H54 (cell line): ENCODE data around the gene TTYH2.

Experiments used
- DNase-seq: peaks from one replicate; pipeline ENCODE4 v3.0.0; 2011; ENCODE audit warnings: low spot score, mixed read lengths; ENCODE audit not compliant: insufficient read length
- FAIRE-seq: peaks from 3 replicates; lab custom pipeline; 2011; peaks lifted over from hg19 to GRCh38; lab: Jason Lieb, UNC
- POLR2A ChIP-seq: IDR thresholded peaks from 2 replicates; pipeline ENCODE4 v1.6.1; 2011; ENCODE audit warnings: low read depth, mild to moderate bottlenecking, low read length

Gene TTYH2

DNA sequence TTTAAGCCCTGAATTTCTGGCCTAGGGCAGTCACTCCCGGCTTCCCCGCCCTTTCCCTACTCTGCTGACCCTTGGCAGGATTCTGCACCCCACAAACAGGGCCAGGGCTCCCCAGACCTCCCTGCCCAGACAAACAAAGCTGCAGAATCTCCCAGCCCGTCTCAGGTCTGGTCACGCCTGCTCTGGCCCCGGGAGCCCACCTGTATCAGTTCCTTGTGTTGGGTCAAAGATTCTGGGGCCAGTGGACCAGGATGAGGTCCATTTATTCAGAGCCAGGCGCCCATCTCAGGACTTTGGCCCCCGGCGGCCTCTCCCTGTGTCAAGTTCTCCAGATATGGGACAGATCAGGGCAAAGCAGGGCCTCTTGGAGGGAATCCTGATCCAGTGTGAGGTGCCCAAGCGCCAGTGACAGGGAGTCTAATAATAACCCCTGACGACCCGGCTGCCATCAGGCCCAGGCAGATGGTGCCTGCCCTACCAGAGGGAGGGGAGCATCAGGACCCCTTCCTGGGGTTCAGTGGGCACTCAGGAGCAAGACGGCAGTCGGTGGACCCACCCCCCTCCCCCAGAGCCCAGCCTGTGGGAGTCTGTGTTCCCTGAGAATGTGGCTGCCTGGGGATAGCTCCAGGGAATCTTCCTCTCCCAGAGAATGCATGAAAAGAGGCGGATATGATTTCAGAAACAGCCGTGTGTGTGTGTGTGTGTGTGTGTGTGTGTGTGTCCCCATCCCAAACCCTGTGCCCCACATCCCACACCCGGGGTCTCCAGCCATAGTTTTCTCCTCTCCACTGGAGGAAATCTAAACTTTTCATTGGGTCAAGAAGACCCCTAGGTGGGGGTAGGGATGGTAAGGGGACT lies 1.3 kb downstream of the TTYH2 start:
- no peak for TF ChIP-seq POLR2A
- no peak for DNase-seq
- FAIRE-seq = no peak

DNA sequence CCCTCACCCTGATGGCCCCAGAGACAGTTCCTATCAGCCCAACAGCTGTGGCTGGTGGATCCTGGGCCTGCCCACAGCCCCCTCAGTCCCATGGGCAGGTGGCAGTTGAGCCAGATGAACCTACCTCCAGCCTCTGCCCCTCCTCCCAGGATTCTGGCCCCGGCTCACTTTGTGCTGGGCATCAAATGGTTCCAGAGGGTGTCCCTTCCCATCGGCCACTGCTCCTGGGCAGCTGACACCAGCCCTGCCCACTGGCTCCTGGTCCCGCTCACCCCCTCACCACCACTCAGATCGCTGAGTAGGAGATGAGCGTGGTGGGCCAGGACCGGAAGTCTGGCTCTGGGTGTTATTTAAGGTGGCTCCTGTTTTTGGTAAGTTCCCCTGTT lies 2.0 kb downstream of the TTYH2 start:
- DNase-seq (no peak), FAIRE-seq (no peak)
- no peak for TF ChIP-seq POLR2A

DNA sequence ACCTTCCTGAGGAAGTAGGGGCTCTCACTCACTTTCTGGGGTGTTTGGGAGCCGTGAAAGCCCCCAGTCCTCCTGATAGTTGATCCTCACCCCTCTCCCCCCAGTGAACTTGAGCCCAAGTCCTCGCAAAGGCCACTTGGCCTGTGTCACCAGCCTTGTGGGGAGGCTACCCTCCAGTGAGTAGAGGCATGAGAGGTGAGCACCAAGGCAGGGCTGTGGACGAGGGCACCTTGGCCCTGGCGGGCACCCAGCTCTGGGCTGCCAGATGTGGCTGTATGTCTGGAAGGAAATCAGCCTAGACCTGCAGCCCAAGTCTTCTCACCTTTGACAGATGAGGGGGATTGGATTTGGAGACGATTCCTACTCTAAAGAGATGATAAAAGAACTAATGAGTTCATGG lies 3.1 kb downstream of the TTYH2 start:
- TF ChIP-seq POLR2A = no peak
- FAIRE-seq (no peak), DNase-seq (no peak)

DNA sequence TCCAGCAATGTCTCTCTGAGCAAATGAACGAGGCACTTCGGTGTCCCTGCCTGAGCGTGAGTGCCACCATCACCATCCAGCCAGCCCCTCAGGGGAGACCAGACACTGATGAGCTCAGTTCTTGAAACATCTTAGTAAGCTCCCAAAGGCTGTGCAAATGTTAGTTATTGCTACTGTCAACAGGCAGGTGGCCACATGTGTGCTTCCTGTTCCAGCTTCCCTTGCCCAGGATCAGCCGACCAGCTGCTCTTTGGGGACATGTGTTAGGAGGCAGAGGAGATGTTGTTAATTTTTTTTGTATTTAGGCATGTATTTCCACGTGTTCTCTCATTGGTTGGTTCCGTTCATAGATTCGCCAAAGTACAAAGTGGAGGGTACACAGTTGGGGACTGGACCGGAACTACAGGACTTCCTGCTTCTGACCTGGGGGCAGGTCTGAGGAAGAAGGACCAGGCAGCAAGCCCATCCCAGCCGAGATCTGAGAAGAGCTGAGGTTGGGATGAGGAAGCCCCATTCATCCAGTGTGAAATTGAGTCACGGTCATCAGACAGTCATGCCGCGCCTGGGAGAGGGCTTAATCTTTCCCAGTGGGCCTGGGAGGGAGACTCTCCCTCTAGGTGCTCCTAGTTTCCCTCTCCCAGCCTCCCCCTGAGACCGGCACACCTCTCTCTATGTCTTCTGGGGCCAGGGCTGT lies 3.8 kb downstream of the TTYH2 start:
- TF ChIP-seq POLR2A = no peak
- FAIRE-seq (no peak), DNase-seq (no peak)

DNA sequence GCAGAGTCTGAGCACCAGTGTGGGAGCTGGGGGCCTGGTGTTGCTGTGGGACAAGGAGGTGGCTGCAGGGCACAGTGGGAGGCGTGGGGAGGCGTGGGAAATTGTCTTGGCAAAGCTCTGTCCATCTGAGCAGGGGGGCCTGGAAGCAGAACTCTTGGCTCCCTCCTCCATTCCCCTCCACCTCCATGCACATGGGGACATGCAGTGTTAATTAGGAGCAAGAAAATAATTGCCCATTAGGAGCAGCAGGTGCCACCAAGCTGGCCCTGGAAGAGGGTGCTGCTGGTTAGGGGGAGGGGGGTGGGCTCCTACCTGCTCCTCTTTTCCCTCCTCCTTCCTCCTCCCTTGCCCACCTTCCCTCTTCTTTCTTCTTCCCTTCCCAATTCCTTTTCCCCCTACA lies 4.5 kb downstream of the TTYH2 start:
- TF ChIP-seq POLR2A = no peak
- DNase-seq (no peak), FAIRE-seq (no peak)

DNA sequence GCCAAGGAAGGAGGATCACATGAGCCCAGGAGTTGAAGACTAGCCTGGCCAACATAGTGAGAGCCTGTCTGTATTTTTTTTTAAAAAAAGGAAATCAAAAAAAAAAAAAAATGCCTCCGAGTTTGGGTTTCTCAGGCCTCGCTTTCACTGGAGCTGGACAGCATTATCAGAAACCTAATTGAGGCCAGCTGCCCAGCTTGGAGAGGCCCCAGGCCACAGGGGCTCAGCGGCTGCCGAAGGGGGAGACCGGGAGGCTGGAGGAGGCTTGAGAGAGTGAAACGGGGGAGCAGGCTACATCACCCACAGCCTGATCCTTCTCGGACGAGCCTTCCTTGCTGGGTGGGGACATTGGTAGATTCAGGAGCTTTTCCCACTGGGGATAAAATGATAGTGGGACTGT lies 5.1 kb downstream of the TTYH2 start:
- no peak for DNase-seq
- no peak for TF ChIP-seq POLR2A
- FAIRE-seq = no peak

DNA sequence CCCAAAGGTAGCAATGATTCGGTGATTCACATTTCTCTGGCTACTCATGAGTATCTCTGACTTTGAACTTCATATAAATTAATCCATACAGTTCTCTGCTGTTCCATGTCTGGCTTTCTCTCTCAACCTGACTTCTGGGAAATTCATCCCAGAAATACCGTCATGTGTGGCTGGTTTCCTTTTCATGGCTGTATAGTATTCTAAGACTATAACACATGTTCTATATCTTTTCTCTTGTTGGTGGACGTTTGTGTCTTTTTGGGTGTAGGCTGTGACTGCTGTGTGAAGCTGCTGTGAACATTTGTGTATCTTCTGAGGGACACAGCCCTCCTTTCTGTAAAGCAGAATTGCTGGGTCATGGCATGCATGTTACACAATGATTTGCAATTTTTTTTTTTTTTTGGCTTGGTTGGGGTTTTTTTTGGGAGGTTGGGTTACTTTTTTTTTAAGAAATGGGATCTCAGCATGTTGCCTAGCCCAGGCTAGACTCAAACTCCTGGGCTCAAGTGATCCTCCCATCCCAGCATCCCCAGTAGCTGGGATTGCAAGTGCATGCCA lies 6.3 kb downstream of the TTYH2 start:
- FAIRE-seq = no peak
- no peak for TF ChIP-seq POLR2A
- no peak for DNase-seq

DNA sequence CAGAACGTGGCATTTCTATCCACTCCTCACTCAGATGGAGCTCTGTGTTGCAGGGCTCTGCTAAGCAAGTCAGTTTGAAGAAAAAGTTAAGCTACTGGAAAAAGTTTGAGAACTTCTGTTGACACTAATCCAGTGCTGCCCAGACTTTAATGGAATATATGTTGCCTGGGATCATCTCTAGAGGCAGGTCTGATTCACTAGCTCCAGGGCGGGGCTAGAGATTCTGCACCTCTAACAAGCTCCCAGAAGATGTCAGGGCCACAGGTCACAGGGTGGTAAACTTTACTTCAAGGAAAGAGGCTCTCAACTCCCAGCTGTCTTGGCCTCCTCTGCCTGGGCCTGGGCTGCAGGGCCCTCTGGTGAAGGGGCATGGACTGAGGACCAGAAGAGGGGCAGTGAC lies 6.8 kb downstream of the TTYH2 start:
- FAIRE-seq (no peak), DNase-seq (no peak)
- no peak for TF ChIP-seq POLR2A

DNA sequence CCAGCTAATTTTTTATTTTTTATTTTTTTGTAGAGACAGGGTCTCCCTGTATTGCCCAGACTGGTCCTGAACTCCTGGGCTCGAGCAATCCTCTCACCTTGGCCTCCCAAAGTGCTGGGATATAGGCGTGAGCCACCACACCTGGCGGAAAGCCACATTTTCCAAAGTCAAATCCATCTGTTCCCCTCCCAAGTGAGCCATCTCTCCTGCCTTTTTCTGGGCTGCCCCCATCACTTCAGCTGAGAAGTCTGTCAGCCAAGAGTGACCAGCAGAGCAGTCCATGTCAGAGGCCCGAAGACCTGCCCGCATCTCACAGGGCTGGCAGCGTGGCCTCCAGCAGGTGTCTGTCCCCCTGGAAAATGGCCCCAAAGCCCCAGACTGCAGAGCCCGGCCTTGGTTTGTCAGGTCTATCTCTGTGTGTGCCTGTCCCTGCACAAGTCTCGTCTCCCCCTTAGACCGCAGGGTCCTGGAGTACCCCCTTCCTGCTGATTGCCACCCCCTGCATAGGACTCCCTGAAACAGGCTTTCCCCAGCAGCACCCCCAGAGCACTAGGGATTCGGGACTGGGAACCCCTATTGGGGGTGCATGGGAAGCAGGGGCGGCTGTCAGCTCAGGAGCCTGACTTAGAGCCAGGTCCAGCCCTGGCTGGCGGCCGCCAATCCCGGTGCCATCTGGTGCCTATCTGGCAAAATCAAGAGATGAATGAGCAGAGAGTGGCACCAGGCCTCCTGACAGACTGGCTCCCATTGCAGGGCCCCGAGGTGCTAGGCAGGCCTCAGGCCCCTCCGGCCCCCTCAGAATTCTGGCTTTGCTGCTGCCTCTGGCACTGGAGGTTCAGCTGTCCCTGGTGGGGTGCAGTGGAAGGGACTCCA lies 7.8 kb downstream of the TTYH2 start:
- FAIRE-seq (no peak), DNase-seq (no peak)
- TF ChIP-seq POLR2A = no peak

DNA sequence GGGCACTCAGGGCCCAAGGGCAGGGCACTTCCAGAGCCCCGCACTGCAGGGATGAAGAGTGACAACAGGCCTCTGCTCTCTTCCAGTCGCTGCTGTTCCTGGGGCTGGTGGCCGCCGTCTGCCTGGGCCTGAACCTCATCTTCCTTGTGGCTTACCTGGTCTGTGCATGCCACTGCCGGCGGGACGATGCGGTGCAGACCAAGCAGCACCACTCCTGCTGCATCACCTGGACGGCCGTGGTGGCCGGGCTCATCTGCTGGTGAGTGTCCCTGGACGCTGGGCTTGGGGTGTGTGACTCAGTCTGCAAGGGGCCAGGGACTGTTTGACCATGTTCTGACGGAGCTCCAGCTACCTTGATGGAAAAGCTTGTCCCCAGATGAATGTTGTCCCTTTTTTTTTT lies 9.0 kb downstream of the TTYH2 start:
- no peak for FAIRE-seq
- DNase-seq = no peak
- TF ChIP-seq POLR2A = no peak

DNA sequence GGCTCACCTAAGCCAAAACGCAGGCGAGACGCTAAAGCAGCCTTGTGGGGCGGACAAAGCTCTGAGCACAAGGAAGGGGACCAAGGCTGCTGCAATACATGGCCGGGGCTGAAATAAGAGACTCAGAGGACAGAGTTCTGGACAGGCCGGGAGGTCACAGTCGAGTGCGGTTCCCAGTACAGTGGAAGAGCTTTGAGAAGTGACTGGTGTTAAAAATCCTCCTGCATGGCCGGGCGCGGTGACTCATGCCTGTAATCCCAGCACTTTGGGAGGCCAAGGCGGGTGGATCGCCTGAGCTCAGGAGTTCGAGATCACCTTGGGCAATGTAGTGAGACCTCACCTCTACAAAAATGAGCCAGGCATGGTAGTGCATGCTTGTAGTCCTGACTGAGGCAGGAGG lies 10.5 kb downstream of the TTYH2 start:
- DNase-seq = no peak
- FAIRE-seq = no peak
- TF ChIP-seq POLR2A = no peak

DNA sequence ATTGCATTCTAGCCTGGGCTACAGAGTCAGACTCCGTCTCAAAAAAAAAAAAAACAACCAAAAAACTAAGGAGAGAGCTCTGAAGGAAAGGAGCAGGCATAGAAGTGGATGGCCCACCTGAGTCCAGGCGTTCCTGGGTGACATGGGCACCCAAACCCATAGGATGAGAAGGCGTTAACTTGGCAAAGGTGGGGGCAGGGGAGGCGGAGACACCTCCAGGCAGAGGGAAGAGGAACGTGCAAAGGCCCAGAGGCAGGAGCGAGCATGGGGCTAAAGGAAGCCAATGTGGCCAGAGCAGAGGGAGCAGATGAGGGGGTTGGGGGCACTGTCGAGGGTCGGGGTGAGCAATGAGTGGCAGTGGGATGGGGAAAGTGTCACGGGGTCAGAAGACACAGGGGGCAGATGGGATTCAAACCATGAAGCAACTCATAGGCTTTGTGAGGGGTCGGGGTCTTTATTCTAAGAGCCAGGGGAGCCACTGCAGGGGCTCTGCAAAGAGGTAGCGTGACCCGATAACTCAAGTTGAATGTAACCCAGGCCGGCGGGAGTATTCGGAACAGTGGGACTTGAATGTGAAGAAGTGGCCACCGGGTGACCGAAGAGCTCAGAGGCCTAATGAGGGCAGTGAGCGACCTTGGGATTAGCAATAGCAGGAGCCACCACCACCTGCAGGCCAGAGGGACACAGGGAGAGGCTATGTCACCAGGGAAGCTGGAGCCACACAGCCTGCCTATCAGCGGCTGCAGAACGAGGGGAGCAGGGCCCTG lies 11.8 kb downstream of the TTYH2 start:
- TF ChIP-seq POLR2A = no peak
- FAIRE-seq (no peak), DNase-seq (no peak)

DNA sequence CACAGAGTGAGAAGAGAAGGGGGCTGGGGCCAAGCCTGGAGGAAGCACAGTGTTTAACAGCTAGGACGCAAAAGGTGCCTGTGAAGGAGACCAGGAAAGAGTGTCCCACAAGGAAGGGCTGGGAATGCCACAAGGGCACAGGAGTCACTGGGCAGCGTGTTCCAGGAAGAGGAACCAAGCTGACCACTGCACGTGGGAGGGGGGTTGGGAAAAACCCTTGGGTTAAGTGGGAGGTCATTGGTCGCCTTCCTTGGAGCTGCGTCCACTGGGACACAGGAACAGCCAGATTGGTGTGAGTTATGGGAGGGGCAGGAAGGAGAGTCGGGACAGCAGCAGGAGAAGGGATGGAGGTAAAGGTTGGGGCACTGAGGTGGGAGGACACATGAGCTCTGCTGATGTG lies 12.9 kb downstream of the TTYH2 start:
- DNase-seq = no peak
- FAIRE-seq = no peak

More for the DNA sequence above, 12.9 kb downstream of the TTYH2 start:
- TF ChIP-seq POLR2A = no peak
